HEK293 (cell line): ENCODE data around the gene BHMT2.

Source experiments
- CTCF ChIA-PET: fragments of 350-600 bp; formaldehyde crosslinking; extraction: SDS; loops from one replicate; lab custom pipeline; 2021; ENCODE audit warnings: antibody characterized with exemption; lab: Yijun Ruan, JAX
- POLR2A ChIA-PET: fragments of 300-600 bp; formaldehyde crosslinking; extraction: SDS; loops from one replicate; lab custom pipeline; 2020; ENCODE audit warnings: antibody characterized with exemption, inconsistent platforms; lab: Yijun Ruan, JAX
- H3K27ac ChIP-seq: fragments of 200-500 bp; sonication (Bioruptor generic); 2 replicates; pipeline ENCODE4 v1.5.1; 2014; ENCODE audit warnings: low read depth, low read length, control low read depth, inconsistent platforms; ENCODE audit errors: extremely low read depth
- H3K36me3 ChIP-seq, 2 experiments: fragments of 200-500 bp in 1 of 2; sonication (Bioruptor generic) in 1 of 2; 1 replicate in 1 of 2; 2 replicates in 1 of 2; pipeline ENCODE4 v1.5.1; 2014 to 2017; ENCODE audit warnings: inconsistent platforms in 2 of 2, low read length in 2 of 2; ENCODE audit not compliant: control insufficient read depth in 2 of 2, insufficient read depth in 1 of 2
- H3K4me1 ChIP-seq: fragments of 200-500 bp; sonication (Bioruptor generic); 2 replicates; pipeline ENCODE4 v1.5.1; 2014; ENCODE audit warnings: mild to moderate bottlenecking, low read length, inconsistent platforms; ENCODE audit not compliant: control insufficient read depth, insufficient read depth
- H3K4me3 ChIP-seq: 2 replicates; pipeline ENCODE4 v1.5.1; 2011; ENCODE audit warnings: low read depth, mild to moderate bottlenecking, control low read depth, low read length, moderate library complexity
- H3K9me3 ChIP-seq: fragments of 200-500 bp; sonication (Bioruptor generic); 2 replicates; pipeline ENCODE4 v1.5.1; 2014; ENCODE audit warnings: low read depth, low read length, inconsistent platforms; ENCODE audit not compliant: control insufficient read depth, insufficient read depth
- ELK4 ChIP-seq: IDR thresholded peaks from 2 replicates; pipeline ENCODE4 v1.6.1; 2011; ENCODE audit warnings: mild to moderate bottlenecking, low read depth, low read length, borderline replicate concordance
- PRDM1 ChIP-seq: fragments of 450-650 bp; formaldehyde crosslinking; IDR thresholded peaks from 2 replicates; pipeline ENCODE4; 2016; ENCODE audit warnings: missing biosample characterization, missing genetic modification characterization
- PRDM4 ChIP-seq: fragments of 450-650 bp; formaldehyde crosslinking; IDR thresholded peaks from 2 replicates; pipeline ENCODE4 v1.5.1; 2017; ENCODE audit warnings: missing biosample characterization, missing genetic modification characterization
- SCRT2 ChIP-seq: fragments of 450-650 bp; formaldehyde crosslinking; IDR thresholded peaks from 2 replicates; pipeline ENCODE4 v1.5.1; 2016; ENCODE audit warnings: missing biosample characterization, missing genetic modification characterization
- SETDB1 ChIP-seq: IDR thresholded peaks from one replicate; pipeline ENCODE4 v1.6.1; 2017; ENCODE audit warnings: mild to moderate bottlenecking, low read length, moderate library complexity, mixed read lengths; ENCODE audit not compliant: insufficient read length
- SP7 ChIP-seq: fragments of 450-650 bp; formaldehyde crosslinking; IDR thresholded peaks from 2 replicates; pipeline ENCODE4 v1.5.1; 2016; ENCODE audit warnings: missing biosample characterization, missing genetic modification characterization
- YY2 ChIP-seq: fragments of 450-650 bp; formaldehyde crosslinking; IDR thresholded peaks from 2 replicates; pipeline ENCODE4 v1.5.1; 2016; ENCODE audit warnings: missing biosample characterization, missing genetic modification characterization
- ZNF112 ChIP-seq: fragments of 450-650 bp; formaldehyde crosslinking; IDR thresholded peaks from 2 replicates; pipeline ENCODE4 v1.5.0; 2017; ENCODE audit warnings: missing biosample characterization, missing genetic modification characterization
- ZNF140 ChIP-seq: fragments of 450-650 bp; formaldehyde crosslinking; IDR thresholded peaks from 2 replicates; pipeline ENCODE4 v1.5.1; 2016; ENCODE audit warnings: missing biosample characterization, missing genetic modification characterization
- ZNF146 ChIP-seq: fragments of 450-650 bp; formaldehyde crosslinking; IDR thresholded peaks from 2 replicates; pipeline ENCODE4 v1.5.1; 2016; ENCODE audit warnings: missing biosample characterization, missing genetic modification characterization
- ZNF214 ChIP-seq: fragments of 450-650 bp; formaldehyde crosslinking; IDR thresholded peaks from 2 replicates; pipeline ENCODE4 v1.5.1; 2017; ENCODE audit warnings: missing biosample characterization, mild to moderate bottlenecking, missing genetic modification characterization, borderline replicate concordance
- ZNF223 ChIP-seq: fragments of 450-650 bp; formaldehyde crosslinking; IDR thresholded peaks from 2 replicates; pipeline ENCODE4 v1.5.1; 2016; ENCODE audit warnings: missing biosample characterization, missing genetic modification characterization
- ZNF423 ChIP-seq: fragments of 450-650 bp; formaldehyde crosslinking; IDR thresholded peaks from 2 replicates; pipeline ENCODE4 v1.5.1; 2016; ENCODE audit warnings: missing biosample characterization, missing genetic modification characterization
- ZNF426 ChIP-seq: fragments of 450-650 bp; formaldehyde crosslinking; IDR thresholded peaks from 2 replicates; pipeline ENCODE4 v1.5.1; 2017; ENCODE audit warnings: missing biosample characterization, missing genetic modification characterization, mild to moderate bottlenecking, inconsistent platforms, moderate library complexity
- ZNF433 ChIP-seq: fragments of 450-650 bp; formaldehyde crosslinking; IDR thresholded peaks from 2 replicates; pipeline ENCODE4 v1.5.1; 2016; ENCODE audit warnings: missing biosample characterization, missing genetic modification characterization, low read depth
- ZNF510 ChIP-seq: fragments of 450-650 bp; formaldehyde crosslinking; IDR thresholded peaks from 2 replicates; pipeline ENCODE4 v1.5.1; 2018; ENCODE audit warnings: mild to moderate bottlenecking, missing genetic modification characterization, missing biosample characterization; ENCODE audit not compliant: insufficient replicate concordance
- ZNF571 ChIP-seq: fragments of 450-650 bp; formaldehyde crosslinking; IDR thresholded peaks from 2 replicates; pipeline ENCODE4 v1.5.0; 2017; ENCODE audit warnings: missing biosample characterization, missing genetic modification characterization
- ZNF629 ChIP-seq: fragments of 450-650 bp; formaldehyde crosslinking; IDR thresholded peaks from 2 replicates; pipeline ENCODE4 v1.5.1; 2017; ENCODE audit warnings: missing biosample characterization, missing genetic modification characterization
- ZNF660 ChIP-seq: fragments of 450-650 bp; IDR thresholded peaks from 2 replicates; pipeline ENCODE4 v1.5.1; 2018; ENCODE audit warnings: missing biosample characterization, mild to moderate bottlenecking, missing genetic modification characterization
- ZNF670 ChIP-seq: fragments of 450-650 bp; formaldehyde crosslinking; IDR thresholded peaks from 2 replicates; pipeline ENCODE4 v1.5.1; 2016; ENCODE audit warnings: missing biosample characterization, missing genetic modification characterization, low read depth
- ZNF692 ChIP-seq: fragments of 450-650 bp; formaldehyde crosslinking; IDR thresholded peaks from 2 replicates; pipeline ENCODE4 v1.5.1; 2016; ENCODE audit warnings: missing biosample characterization, missing genetic modification characterization
- ZNF76 ChIP-seq: fragments of 450-650 bp; formaldehyde crosslinking; IDR thresholded peaks from 2 replicates; pipeline ENCODE4; 2016; ENCODE audit warnings: low read depth, missing biosample characterization, missing genetic modification characterization, borderline replicate concordance
- ZNF792 ChIP-seq: fragments of 450-650 bp; formaldehyde crosslinking; IDR thresholded peaks from 2 replicates; pipeline ENCODE4 v1.5.1; 2016; ENCODE audit warnings: missing biosample characterization, missing genetic modification characterization
- ZSCAN16 ChIP-seq: fragments of 450-650 bp; formaldehyde crosslinking; IDR thresholded peaks from 2 replicates; pipeline ENCODE4 v1.5.1; 2016; ENCODE audit warnings: missing biosample characterization, missing genetic modification characterization
- TF ChIP-seq, protein P1 (sequence below): fragments of 450-650 bp; formaldehyde crosslinking; IDR thresholded peaks from 2 replicates; pipeline ENCODE4 v1.5.1; 2016; ENCODE audit warnings: missing biosample characterization, missing genetic modification characterization

Gene BHMT2

GRCh38 chr5:79035237-79035636, 34.3 kb upstream of the BHMT2 start (continued):
- TF ChIP-seq ZNF792 (tag by site-specific recombination) (no peak), ZNF670 (tag by site-specific recombination) (no peak), SETDB1 (no peak)

DNA sequence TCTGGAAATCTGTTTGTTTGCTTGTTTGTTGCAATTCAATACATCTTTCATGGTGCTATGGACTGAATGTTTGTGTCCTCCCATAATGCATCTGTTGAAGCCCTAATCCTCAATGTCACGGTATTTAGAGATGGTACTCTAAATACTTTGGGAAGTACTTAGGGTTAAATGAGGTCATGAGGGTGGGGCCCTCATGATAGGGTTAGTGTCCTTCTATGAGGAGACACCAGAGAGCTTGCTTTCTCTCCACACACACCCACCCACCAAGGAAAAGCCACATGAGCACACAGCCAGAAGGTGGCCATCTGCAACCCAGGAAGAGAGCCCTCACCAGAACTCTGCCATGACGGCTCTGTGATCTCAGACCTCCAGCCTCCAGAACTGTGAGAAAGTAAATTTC, 32.8 kb upstream of the BHMT2 start:
- TF ChIP-seq SCRT2 (no peak), ZNF426 (no peak), ZNF660 (no peak), ZNF223 (tag by site-specific recombination) (no peak)
- POLR2A ChIA-PET = no interaction called here
- CTCF ChIA-PET = interaction anchor here (1.0 kb wide), 1 partner anchor 12 kb away, joined by 4 read pairs; no protein-coding TSS in a partner anchor
- no peaks in the 10 kb centered on the region for H3K9me3 ChIP-seq
- H3K36me3 ChIP-seq = no peaks in the 10 kb centered on the region
- no peak overlapping the region for H3K27ac ChIP-seq
- H3K4me3 ChIP-seq = no peak overlapping the region
- H3K4me1 ChIP-seq = no peaks in the 10 kb centered on the region

DNA sequence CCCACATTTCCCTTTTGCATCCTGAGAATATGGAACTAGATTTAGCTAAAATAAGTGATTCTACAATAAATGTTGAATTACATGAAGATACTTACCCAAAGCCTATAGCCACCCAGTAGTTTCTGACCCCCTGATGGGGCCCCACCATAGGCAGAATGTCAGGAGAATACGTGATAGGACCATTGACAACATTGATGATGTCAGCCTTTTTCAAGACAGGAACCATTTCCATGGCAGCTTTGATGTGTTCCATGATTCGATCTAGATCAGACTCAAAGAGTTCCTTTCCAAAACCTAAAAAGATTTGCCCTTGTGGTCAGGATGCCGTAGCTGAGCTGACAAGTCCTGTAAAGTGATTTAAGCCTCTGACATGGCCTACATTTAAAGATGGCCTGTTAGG, 27.4 kb upstream of the BHMT2 start:
- no peaks in the 10 kb centered on the region for H3K9me3 ChIP-seq
- no peaks in the 10 kb centered on the region for H3K4me1 ChIP-seq
- H3K27ac ChIP-seq = no peak overlapping the region
- no peaks in the 10 kb centered on the region for H3K36me3 ChIP-seq
- CTCF ChIA-PET = interaction anchor here (0.6 to 1.7 kb wide), 2 partner anchors 17 to 65 kb away, joined by 5 to 8 read pairs; no protein-coding TSS in a partner anchor
- no peak overlapping the region for H3K4me3 ChIP-seq
- TF ChIP-seq ZNF76 (tag by site-specific recombination) (no peak), SP7 (no peak), ZNF423 (no peak), PRDM4 (tag by site-specific recombination) (no peak), ZNF571 (no peak), ZNF214 (no peak), ZSCAN16 (tag by site-specific recombination) (no peak), ZNF510 (tag by site-specific recombination) (no peak), ZNF629 (no peak)
- POLR2A ChIA-PET = no interaction called here

DNA sequence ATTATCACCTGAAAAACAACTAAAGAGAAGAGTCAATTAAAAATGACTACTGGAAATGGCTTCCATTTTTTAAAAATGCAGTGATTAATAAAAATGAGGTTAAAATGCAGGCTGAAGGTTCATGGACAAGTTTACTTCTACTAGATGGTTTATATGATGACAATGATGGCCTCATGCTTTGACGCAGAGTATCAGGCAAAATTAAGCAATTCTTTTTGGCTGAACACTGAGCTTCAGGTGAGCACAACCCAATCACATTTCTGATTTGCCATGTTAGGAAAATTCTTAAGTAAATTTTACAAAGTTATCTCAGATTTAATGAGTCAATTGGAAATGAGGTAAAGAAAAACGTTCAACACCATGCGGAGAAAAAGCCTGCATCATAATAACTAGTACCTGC, 22.4 kb upstream of the BHMT2 start:
- Histone ChIP-seq H3K4me1 (no peaks in the 10 kb centered on the region), H3K4me3 (no peak overlapping the region), H3K9me3 (no peaks in the 10 kb centered on the region), H3K27ac (no peak overlapping the region), H3K36me3 (no peaks in the 10 kb centered on the region)
- ChIA-PET CTCF (interaction anchor here (0.6 to 1.5 kb wide), 5 partner anchors 17 to 266 kb away, joined by 3 to 4 read pairs (median 4); no protein-coding TSS in a partner anchor), POLR2A (no interaction called here)
- TF ChIP-seq ZNF146 (tag by site-specific recombination) = no peak
- no peak for TF ChIP-seq ZNF510 (tag by site-specific recombination)
- TF ChIP-seq ZNF112 = no peak
- TF ChIP-seq, protein P1, sequence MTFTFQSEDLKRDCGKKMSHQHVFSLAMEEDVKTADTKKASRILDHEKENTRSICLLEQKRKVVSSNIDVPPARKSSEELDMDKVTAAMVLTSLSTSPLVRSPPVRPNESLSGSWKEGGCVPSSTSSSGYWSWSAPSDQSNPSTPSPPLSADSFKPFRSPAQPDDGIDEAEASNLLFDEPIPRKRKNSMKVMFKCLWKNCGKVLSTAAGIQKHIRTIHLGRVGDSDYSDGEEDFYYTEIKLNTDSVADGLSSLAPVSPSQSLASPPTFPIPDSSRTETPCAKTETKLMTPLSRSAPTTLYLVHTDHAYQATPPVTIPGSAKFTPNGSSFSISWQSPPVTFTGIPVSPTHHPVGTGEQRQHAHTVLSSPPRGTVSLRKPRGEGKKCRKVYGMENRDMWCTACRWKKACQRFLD (tag by site-specific recombination) = no peak
- TF ChIP-seq PRDM1 = no peak
- TF ChIP-seq ZNF433 (tag by site-specific recombination) = no peak
- TF ChIP-seq ELK4 = no peak
- no peak for TF ChIP-seq ZNF140 (tag by site-specific recombination)
- no peak for TF ChIP-seq YY2
- no peak for TF ChIP-seq ZNF426
- TF ChIP-seq ZNF692 (tag by site-specific recombination) = no peak
- no peak for TF ChIP-seq ZNF670 (tag by site-specific recombination)
